Stomach (tissue), 4 donors: ENCODE measurements around the gene LARGE1.

Experiments
- POLR2A ChIP-seq, 4 donors: fragments of 450-650 bp; IDR thresholded peaks; one replicate each; pipeline ENCODE4 v1.6.1; 2016; ENCODE audit warnings: antibody characterized with exemption in 4 of 4, control low read depth in 2 of 4, mild to moderate bottlenecking in 1 of 4, moderate library complexity in 1 of 4
- POLR2AphosphoS5 ChIP-seq, 3 donors: sonication (generic); formaldehyde crosslinking; IDR thresholded peaks; one replicate each; pipeline ENCODE4 v1.6.1; 2016; ENCODE audit warnings: antibody characterized with exemption in 3 of 3
- TF ChIP-seq, protein P1 (sequence below), 7 experiments: fragments of 450-650 bp in 4 of 7; fragments of 200-600 bp in 3 of 7; sonication (generic) in 3 of 7; IDR thresholded peaks; one replicate each; pipeline ENCODE4 v1.5.1; 2016 to 2019; ENCODE audit warnings: antibody characterized with exemption in 7 of 7, control low read depth in 2 of 7, mild to moderate bottlenecking in 1 of 7

DNA sequence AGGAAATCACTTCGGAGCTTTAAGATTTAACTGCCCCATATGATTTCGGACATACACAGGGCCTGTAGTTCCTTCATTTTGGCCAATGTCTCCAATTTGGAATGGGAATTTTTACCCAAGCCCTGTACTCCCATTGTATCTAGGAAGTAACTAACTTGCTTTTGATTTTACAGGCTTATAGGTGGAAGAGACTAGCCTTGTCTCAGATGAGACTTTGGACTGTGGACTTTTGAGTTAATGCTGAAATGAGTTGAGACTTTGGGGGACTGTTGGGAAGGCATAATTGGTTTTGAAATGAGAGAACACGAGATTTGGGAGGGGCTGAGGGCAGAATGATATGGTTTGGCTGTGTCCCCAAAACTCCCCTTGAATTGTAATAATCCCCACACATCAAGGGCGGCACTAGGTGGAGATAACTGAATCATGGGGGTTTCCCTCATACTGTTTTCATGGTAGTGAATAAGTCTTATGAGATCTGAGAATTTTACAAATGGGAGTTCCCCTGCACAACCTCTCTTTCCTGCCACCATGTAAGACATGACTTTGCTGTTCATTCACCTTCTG, 130.5 kb downstream of the LARGE1 start:
- TF ChIP-seq POLR2A (IDR thresholded peaks at IDR 0.05) (no peak), POLR2AphosphoS5 (IDR thresholded peaks at IDR 0.05) (no peak)
- TF ChIP-seq, protein P1, sequence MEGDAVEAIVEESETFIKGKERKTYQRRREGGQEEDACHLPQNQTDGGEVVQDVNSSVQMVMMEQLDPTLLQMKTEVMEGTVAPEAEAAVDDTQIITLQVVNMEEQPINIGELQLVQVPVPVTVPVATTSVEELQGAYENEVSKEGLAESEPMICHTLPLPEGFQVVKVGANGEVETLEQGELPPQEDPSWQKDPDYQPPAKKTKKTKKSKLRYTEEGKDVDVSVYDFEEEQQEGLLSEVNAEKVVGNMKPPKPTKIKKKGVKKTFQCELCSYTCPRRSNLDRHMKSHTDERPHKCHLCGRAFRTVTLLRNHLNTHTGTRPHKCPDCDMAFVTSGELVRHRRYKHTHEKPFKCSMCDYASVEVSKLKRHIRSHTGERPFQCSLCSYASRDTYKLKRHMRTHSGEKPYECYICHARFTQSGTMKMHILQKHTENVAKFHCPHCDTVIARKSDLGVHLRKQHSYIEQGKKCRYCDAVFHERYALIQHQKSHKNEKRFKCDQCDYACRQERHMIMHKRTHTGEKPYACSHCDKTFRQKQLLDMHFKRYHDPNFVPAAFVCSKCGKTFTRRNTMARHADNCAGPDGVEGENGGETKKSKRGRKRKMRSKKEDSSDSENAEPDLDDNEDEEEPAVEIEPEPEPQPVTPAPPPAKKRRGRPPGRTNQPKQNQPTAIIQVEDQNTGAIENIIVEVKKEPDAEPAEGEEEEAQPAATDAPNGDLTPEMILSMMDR (IDR thresholded peaks at IDR 0.05) = no peak
